ENCODE data around the gene HJURP.
"Not testable (repeated sequence)": the region's sequence is repeated elsewhere in the genome, so short reads cannot be mapped to it uniquely, and the experiment has no call there.

HJURP gene, protein sequence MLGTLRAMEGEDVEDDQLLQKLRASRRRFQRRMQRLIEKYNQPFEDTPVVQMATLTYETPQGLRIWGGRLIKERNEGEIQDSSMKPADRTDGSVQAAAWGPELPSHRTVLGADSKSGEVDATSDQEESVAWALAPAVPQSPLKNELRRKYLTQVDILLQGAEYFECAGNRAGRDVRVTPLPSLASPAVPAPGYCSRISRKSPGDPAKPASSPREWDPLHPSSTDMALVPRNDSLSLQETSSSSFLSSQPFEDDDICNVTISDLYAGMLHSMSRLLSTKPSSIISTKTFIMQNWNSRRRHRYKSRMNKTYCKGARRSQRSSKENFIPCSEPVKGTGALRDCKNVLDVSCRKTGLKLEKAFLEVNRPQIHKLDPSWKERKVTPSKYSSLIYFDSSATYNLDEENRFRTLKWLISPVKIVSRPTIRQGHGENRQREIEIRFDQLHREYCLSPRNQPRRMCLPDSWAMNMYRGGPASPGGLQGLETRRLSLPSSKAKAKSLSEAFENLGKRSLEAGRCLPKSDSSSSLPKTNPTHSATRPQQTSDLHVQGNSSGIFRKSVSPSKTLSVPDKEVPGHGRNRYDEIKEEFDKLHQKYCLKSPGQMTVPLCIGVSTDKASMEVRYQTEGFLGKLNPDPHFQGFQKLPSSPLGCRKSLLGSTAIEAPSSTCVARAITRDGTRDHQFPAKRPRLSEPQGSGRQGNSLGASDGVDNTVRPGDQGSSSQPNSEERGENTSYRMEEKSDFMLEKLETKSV

DNA sequence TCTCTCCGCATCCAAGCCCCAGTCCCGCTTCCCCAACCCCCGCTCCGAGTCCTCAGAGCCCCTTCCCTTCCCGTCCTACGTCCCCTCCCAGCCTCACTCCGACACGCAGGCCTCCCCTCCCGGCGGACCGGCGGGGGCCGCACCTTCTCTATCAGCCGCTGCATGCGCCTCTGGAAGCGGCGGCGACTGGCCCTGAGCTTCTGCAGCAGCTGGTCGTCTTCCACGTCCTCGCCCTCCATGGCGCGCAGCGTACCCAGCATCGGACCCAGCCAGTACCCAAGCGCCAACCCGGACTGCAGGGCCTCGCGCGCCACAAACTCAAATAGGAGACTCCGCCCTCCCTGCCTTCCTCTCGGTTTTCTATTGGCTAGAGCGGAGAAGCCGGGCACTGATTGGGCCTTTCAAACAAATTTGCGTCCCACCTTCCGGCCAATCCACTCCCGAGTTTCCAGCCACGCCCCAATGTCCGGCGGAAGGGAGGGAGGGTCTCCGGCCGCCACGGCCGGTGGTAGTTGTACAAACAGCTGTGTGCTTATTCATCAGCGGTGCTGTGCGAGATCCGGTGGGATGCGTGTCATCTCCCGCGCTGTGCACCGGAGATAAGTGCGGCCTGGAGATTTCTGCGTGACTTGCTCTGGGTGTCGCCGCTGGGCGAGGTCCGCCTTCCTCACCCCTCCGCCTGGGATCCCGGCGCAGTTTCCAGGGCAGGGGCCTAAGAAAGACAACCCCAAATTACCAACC lies at the start of gene HJURP:
TSS of gene HJURP (minus strand) at position 295 of the 741 bp plus-strand sequence. CDS start at position 260, 35 bp downstream.
- peak; percentile 96 for DNase-seq

DNA sequence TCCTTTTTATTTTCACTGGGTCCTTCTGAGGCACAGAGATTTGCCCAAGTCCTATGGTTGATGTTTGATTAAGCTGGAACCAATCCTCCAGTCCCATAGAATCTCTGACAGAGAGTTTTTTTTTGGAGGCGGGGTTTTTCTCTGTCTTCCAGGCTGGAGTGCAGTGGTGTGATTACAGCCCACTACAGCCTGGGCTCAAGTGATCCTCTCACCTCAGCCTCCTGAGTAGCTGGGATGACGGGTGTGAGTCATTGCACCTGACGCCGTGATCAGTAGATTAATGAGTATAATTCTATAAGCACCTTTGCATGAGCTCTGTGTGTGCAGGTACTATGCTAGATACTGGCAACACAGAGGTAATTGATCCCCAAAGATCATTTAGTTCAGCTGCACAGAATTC lies 47.5 kb upstream of the HJURP start:
- DNase-seq, result peak; percentile 42

DNA sequence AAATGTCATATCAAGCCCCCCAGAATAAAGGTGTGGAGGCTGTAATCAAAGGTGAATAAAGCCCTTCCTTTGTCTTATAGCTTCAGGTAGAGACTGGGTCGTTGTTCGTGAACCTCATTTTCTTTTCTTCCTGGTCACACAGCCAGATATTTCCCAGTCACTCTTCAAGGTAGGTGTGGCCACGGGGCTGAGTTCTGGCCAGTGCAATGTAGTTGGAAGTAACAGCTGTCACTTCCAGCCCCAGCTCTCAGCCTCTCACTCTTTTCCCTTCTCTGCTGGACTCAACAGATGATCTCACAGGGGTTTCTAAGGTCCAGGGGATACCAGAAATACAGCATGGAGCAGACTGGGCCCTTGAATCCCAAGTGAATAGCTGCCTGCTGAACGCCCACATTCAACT lies 47.0 kb upstream of the HJURP start:
- peak; percentile 7 for DNase-seq

DNA sequence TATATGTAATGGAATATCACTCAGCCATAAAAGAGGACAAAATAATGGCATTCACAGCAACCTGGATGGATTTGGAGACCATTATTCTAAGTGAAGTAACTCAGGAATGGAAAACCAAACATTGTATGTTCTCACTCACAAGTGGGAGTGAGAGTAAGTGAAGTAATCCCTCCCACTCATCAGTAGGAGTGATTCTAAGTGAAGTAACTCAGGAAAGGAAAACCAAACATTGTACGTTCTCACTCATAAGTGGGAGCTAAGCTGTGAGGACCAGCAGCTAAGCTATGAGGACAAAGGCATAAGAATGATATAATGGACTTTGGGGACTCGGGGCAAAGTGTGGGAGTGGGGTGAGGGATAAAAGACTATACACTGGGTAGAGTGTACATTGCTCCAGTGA lies 41.9 kb upstream of the HJURP start:
- DNase-seq, result not testable (repeated sequence)

DNA sequence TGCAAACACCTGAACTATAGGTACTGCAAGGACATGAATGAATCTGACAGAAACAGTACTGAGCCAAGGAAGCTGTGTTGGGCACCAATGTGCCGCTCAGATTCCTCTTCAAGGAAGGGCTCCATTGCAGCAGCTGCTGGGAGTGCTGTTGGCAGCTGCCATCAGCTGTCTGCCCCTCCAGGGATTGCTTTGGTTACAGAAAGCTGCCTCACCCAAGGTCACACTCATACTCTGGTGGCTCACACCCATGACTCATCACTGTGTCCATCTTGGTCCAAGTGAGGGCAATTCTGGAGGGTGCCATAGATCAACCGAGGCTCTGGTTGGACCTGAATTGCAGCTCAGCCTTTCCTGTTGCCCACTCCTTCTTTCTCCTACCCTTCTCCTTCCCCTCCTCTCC lies 38.5 kb upstream of the HJURP start:
- peak; percentile 72 for DNase-seq

DNA sequence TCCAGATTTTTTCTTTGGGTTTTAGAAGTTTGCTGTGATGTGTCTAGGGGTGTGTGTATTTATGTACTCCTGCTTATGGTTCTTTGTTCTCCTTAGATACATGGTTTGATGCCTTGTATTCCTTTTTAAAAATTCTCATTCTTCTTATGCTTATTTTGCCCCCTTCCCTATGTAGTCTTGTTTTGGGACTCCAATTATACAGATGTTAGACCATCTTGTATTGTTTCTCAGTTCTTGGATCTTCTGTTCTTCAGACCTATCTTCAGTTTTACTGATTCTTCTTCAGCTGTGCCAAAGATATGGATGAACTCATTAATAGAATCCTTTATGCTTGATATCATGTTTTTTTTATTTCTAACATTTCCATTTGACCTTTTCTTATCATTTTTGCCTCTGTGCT lies 28.0 kb upstream of the HJURP start:
- peak; percentile 4 for DNase-seq

DNA sequence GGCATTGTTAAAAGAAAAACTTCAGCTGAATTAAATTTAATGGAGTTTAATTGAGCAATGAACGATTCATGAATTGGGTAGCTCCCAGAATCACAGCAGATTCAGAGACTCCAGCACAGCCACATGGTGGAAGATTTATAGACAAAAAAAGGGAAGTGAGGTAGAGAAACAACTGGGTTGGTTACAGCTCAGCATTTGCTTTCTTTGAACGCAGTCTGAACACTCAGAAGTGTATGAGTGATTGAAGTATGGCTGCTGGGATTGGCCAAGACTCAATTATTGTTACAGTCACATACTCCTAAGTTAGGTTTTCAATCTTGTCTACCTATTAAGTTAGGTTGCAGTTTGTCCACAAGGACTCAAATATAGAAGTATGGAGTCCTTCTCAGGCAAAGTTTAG lies 17.8 kb upstream of the HJURP start:
- not testable (repeated sequence) for DNase-seq

DNA sequence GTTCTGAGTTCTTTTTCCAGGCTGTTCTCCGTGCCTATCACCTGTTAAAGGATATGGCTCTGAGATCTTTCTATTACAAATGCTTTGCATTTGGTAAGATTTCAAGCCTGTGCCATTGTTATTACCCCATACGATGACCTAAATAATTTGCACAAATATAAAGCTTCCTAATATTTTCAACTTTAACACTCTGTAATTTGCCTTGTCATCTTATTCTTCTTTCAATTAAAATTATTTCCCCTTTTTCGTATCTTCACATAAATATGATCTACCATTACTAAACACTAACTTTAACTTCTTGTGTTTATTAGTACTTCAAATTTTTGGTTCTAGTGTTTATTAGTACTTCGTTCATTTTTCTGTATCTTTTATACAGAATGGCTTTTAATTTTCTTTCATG lies 17.1 kb upstream of the HJURP start:
- DNase-seq, result no peak

DNA sequence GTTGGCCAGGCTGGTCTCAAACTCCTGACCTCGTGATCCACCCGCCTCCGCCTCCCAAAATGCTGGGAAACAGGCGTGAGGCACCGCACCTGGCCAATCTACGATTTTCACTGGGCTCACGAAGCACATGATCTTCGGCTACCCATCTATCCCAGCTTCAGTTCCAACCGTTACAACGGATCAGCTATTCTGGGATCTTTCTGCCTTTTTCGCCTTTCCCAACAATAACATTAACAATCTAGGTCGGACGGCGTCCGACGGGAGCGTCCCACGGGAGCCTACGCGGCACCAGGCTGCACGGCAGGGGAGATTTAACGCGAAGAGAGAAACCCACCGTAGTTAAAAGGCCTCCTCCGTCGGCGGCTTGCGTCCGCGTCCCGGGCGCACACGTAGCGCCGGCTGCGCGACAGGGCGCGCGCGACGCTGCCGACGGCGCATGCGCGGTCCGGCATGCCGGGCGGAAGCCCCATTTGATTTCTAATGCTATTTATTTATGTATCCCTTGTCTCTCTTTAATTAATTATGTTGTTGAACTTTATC lies 13.7 kb upstream of the HJURP start, which contains the start of gene MSL3B:
TSS of gene MSL3B (minus strand) at position 394 of the 540 bp plus-strand sequence.
- peak; percentile 85 for DNase-seq

DNA sequence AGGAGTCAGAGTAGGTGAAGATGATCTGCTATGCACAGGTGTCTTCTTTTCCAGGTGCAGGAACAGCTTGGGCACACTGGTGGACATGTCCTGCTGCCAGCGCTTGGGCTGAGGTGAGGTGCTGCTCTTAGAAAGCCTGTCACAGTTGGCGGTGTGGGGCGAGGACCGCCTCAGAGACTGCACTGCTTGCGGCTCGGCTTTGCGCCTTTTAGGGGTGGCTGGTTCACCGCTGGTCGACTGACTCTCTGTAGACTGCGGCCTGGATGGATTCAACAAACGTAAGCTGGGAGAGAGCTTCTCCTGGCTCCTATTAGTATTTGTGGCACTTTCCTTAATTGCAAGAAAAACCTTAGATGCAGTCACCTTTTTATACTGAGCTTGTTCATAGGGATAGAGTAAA lies 12.1 kb upstream of the HJURP start:
- no peak for DNase-seq

DNA sequence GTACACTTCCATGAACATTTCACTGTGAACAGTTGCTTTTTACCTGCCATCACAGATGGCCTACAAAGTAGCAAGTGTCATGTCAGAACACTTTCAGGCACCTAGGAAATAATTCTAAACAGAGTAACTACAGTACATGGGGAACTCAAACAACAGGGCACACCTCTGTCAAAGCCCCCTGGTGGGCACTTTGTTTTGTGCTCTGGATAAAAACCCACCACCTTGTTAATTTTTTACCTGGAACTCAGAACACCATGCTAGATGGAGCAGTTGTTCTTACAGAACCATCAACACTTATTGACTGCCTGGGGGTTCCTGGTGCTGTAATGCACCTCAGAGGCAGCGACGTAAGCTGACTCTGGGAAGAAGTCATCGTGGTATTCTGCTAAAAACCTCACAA lies 11.5 kb upstream of the HJURP start:
- DNase-seq, result peak; percentile 32

DNA sequence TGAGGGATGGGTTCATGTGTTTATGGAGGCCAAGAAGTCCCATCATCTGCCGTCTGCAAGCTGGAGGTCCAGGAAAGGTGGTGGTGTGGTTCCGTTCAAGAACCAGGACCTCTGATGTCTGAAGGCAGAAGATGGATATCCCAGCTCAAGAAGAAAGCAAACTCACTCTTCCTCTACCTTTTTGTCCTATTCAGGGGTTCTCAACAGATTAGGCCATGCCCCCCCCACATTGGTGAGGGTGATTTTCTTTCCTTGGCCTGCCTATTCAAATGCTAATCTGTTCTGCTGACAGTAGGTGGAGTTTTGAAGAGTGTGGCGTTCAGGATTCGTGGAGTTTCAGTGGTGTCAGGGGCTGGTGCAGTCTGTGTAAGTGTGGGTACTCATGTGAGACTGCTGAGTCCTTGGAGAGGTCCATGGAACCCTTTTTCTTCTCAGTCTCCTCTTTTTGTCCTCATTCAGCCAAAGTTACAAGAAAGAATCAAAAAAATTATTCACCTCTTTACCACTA lies 8.0 kb upstream of the HJURP start:
- no peak for DNase-seq

DNA sequence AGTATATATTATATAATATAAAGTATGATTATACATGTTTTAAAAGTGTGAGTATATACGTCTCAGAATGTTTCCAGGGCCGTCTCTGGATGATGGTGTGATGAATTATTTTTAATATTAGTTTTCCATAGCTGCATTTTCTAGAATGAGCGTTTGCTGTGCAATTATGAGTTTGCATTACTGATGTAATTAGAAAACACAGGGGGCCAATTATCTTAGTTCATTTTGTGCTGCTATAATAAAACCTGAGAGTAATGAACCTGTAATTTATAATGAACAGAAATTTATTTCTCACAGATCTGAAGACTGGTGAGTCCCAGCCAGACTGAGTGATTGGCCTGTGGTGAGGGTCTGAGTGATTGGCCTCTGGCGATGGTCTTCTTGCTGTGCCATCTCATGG lies 4.0 kb upstream of the HJURP start:
- no peak for DNase-seq

DNA sequence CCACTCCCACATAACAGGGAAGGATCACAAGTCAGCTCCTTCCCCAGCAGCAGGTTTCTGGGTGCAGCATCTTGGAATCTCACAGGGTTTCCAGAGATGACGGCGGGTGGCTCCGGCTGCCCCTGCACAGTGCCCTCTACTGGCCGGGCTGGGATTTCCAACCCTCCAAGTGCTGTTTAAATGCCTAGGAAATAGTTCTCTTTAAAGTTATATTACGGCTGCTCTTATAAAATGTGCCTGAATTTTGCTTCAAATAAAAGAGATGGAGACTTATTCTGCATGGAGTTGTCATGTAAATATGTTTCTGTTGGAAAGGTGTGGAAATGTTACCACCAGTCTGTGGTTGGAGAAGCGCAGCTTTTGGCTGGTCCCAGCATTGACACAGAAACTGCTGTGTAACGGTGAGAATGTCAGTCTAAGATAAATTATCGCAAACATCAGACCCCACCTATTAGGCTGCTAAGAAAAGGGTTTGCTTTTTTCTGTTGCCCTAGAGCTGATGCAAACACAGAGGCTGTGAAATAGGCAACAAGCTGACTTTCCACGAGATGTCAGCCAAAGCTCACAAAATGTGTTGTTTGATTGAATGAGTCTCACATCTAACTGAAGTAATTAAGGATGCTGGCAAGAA lies 3.3 kb upstream of the HJURP start:
- DNase-seq, result peak; percentile 44

DNA sequence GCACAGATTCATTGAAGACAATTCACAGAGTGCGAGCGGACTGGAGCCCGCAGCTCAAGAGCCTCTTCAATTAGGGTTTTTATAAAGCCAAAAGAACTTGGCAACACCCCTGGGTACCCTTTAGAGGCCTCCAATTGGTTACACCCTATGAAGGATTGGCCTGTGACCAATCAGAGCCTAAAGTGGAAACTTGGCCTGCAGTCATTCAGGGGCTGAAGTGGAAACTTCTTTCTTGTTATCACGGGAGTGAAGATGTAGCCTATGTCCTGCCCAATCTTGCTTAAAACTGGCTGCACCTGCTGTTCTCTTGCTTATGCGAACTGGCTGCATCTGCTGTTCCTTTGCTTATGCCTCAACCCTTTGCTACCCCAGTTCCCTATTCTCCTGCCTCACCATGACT lies 1.8 kb upstream of the HJURP start:
- DNase-seq, result no peak

DNA sequence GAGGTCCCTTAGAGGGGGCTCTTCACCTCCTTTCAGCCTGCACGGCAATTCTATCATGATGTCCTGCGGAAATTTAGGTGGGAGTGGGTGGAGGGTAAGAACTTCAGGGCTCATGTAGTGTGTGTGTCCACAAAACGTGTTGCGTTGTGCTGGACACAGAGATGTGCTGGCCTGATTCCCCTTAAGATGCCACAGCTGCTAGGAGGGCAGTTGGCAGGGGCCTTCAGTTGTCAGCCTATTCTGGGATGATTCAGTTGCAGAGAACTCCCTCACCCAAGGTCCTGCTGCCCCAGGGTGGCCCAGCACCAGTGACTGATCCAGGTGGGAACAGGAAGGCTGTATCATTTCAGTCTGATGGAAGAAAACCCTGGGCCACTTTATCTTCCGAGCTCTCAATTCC lies 1.0 kb upstream of the HJURP start:
- no peak for DNase-seq

DNA sequence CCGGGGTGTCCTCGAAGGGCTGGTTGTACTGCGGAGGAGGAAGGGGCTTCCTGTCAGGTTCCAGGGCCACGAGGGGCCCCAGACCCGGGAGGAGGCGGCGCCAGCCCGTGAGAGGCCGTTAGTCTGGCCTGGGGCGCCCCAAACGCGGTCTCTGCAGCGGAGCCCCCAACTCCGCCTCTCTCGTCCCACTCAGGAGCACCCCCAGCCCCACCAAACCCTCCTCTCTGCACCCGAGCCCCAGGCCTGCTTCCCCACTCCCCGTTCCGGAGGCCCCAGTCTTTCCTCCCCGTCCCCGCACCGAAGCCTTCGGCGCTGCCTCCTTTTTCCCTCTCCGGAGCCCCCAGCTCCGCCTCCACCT lies 473 bp downstream of the HJURP start:
- no peak for DNase-seq

DNA sequence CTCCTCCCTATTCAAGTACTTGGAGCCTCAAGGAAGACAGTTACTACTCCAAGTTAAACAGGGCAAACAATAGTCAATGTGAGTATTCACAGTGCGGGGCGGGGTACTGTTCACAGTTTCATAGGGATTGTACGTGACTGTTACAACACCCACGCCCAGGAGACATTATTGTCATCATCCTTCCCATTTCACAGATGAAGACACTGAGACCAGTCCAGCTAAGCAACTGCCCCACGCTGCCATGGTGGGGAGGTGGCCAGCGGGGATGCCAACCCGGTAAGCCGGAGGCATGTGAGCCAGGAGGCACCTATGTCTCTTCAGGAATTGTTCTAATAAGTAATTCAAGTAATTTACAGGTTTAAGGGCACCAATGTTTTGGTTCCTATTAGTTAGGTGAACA lies 982 bp downstream of the HJURP start:
- DNase-seq, result peak; percentile 19

DNA sequence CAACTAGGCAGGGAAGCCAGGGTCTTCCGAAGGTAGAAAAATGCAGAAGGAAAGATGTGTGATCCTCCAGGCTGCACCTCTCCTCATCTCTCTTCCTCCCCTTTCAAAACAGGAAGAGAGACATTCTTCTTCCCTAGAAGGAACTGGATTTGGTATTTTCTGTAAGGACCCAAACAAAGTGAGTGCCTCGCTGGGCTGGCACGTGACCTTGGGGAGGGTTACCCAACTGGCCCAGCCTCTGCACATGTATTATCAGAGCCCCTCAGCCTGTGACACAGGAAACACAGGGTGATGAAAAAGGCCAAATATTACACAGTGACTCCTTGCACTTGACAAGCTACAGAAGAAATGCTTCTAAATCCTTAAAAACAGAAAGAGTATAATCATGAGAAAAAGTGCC lies 2.3 kb downstream of the HJURP start:
- no peak for DNase-seq

DNA sequence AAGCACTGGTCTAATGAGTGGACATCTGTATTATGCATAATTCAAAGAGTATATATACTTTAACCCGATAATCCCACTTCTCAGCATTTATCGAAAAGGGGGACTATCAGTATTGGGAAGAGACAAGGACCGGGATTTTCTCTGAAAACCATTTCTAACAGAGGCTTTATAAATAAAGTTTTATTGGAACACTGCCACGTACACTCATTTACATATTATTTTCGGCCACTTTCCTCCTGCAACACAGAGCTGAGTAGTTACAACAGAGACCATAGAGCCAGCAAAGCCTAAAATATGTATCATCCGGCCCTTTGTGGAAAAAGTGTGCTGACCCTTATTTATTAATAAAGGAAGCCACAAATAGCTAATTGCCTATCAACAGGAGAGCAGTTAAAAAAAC lies 3.2 kb downstream of the HJURP start:
- no peak for DNase-seq

DNA sequence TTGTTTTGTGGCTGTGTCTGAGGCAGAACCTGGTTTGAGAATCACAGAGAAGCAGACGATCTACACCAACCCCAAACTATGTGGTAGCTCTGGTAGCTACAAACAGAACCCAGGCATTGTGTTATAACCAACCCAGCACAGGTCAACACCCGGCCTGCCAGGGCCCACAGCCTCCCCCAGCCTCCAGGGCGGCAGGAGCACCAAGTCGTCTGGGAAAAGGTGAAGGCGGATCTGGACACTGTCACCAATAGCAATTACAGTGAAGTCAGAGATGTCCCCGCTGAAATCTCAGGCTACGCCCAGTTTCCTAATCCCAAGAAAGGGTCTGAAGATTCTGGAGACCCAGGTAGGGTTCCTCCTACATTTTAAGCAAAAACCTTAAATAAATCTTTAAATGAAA lies 3.6 kb downstream of the HJURP start:
- DNase-seq, result no peak

DNA sequence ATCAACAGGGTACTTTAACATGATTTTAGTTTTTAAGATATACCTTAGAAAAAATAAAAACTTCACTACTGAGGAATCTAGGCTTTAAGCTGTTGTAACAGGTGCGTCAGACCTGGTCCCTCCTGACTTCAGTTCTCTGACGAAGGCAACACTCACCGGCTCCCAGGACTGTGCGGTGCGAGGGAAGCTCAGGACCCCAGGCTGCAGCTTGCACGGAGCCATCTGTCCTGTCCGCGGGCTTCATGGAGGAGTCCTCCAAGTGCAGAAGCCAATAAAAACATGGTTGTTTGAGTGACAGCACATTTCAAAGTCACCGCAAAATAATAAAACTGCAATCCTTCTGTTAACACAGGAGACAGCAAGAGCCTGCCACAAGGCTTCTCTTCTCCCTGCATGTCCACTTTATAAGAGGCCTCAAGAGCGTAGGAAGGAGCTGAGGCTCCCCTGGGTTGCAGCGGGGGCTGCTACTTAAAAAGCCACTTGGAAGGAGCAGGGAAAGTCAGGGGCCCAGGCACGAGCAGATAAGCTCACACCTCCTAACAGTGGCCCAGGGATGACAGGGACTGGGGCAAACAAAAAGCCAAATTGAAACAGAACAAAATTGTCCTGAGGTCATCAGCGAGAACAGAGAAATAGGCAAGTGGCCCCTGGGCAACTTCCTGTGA lies 4.6 kb downstream of the HJURP start:
- DNase-seq, result no peak
